HG03575 (cell line): ENCODE results near the gene STX12.
"Not testable (repeated sequence)": the region's sequence is repeated elsewhere in the genome, so short reads cannot be mapped to it uniquely, and the experiment has no call there.

Experiments
- ATAC-seq: cut with Tn5 transposase; IDR thresholded peaks from one replicate; pipeline ENCODE4 v1.9.1; 2021; ENCODE audit not compliant: unreplicated experiment, insufficient number of reproducible peaks, low FRiP score; ENCODE audit errors: extremely low read depth

STX12 gene

GRCh38 chr1:27773826-27774445, 917 bp downstream of the STX12 start:
- no peak for ATAC-seq

- ATAC-seq: no peak
Observed at GRCh38 chr1:27774654-27775053, 1.6 kb downstream of the STX12 start.

GRCh38 chr1:27775336-27775735, 2.3 kb downstream of the STX12 start:
- not testable (repeated sequence) for ATAC-seq

- ATAC-seq: not testable (repeated sequence)
Observed at GRCh38 chr1:27776276-27776675, 3.3 kb downstream of the STX12 start.

- ATAC-seq: no peak
Observed at GRCh38 chr1:27778056-27778455, 5.0 kb downstream of the STX12 start.

GRCh38 chr1:27779122-27779521, 6.1 kb downstream of the STX12 start:
- ATAC-seq: no peak

- no peak for ATAC-seq
Observed at GRCh38 chr1:27782950-27783349, 9.9 kb downstream of the STX12 start.

GRCh38 chr1:27784700-27785099, 11.7 kb downstream of the STX12 start:
- no peak for ATAC-seq

- ATAC-seq: no peak
Observed at GRCh38 chr1:27785781-27786455, 12.9 kb downstream of the STX12 start.

- ATAC-seq: no peak
Observed at GRCh38 chr1:27787895-27788294, 14.9 kb downstream of the STX12 start.

GRCh38 chr1:27789540-27790041, 16.6 kb downstream of the STX12 start:
- ATAC-seq: no peak

GRCh38 chr1:27790270-27790669, 17.3 kb downstream of the STX12 start:
- ATAC-seq: not testable (repeated sequence)

- ATAC-seq: no peak
Observed at GRCh38 chr1:27795601-27796000, 22.6 kb downstream of the STX12 start.

- ATAC-seq: no peak
Observed at GRCh38 chr1:27804791-27805190, 31.8 kb downstream of the STX12 start.

GRCh38 chr1:27806758-27807157, 33.7 kb downstream of the STX12 start:
- ATAC-seq: no peak

GRCh38 chr1:27807385-27807784, 34.4 kb downstream of the STX12 start:
- no peak for ATAC-seq

- not testable (repeated sequence) for ATAC-seq
Observed at GRCh38 chr1:27808131-27808530, 35.1 kb downstream of the STX12 start.

GRCh38 chr1:27809883-27810282, 36.9 kb downstream of the STX12 start:
- ATAC-seq: no peak

GRCh38 chr1:27811741-27812500, 38.9 kb downstream of the STX12 start:
- ATAC-seq: no peak
